ENCODE data around the gene SECTM1.

SECTM1 gene

GRCh38 chr17:82297714-82298537 lies 35.6 kb downstream of the SECTM1 start:
- DNase-seq = peak; percentile 84

- no peak for DNase-seq
Measured at GRCh38 chr17:82297280-82297713, 36.3 kb downstream of the SECTM1 start.

- DNase-seq = no peak
Measured at GRCh38 chr17:82296511-82297279, 36.9 kb downstream of the SECTM1 start.

GRCh38 chr17:82295472-82295814 lies 38.1 kb downstream of the SECTM1 start:
- DNase-seq = no peak

GRCh38 chr17:82294064-82294773 lies 39.3 kb downstream of the SECTM1 start:
- DNase-seq = no peak

GRCh38 chr17:82292251-82293154 lies 41.1 kb downstream of the SECTM1 start:
- peak; percentile 99 for DNase-seq

- no peak for DNase-seq
Measured at GRCh38 chr17:82291582-82292250, 41.9 kb downstream of the SECTM1 start.

GRCh38 chr17:82287868-82288801 lies 45.4 kb downstream of the SECTM1 start:
- DNase-seq = peak; percentile 92

- no peak for DNase-seq
Measured at GRCh38 chr17:82287013-82287867, 46.3 kb downstream of the SECTM1 start.

- DNase-seq = no peak
Measured at GRCh38 chr17:82285141-82285540, 48.4 kb downstream of the SECTM1 start.

- peak; percentile 70 for DNase-seq
Measured at GRCh38 chr17:82283208-82283749, 50.3 kb downstream of the SECTM1 start.

- no peak for DNase-seq
Measured at GRCh38 chr17:82282239-82283207, 51.0 kb downstream of the SECTM1 start.

GRCh38 chr17:82281502-82282238 lies 51.9 kb downstream of the SECTM1 start:
- no peak for DNase-seq

- no peak for DNase-seq
Measured at GRCh38 chr17:82281076-82281475, 52.5 kb downstream of the SECTM1 start.

- no peak for DNase-seq
Measured at GRCh38 chr17:82280537-82280936, 53.0 kb downstream of the SECTM1 start.

- DNase-seq = no peak
Measured at GRCh38 chr17:82278786-82279391, 54.7 kb downstream of the SECTM1 start.

GRCh38 chr17:82278308-82278707 lies 55.3 kb downstream of the SECTM1 start:
- no peak for DNase-seq
